ENCODE measurements around the gene HDAC4. TPM values are rescaled to one million over a fixed set of nuclear protein-coding genes. Genes with fewer than 3 reads are reported as not detected.

The HDAC4 gene
- total RNA-seq, 1 experiment from 2014 or later, result 44.4 TPM

- Mint-ChIP-seq H3K9me3 (no peaks in the 10 kb centered on the region), H3K27ac (no peak overlapping the region), H3K36me3 (0 out of 2 replicates have a peak, but pooled peaks cover 3% of the 10 kb centered on the region), H3K4me1 (peaks cover 20% of the 10 kb centered on the region), H3K27me3 (ENCODE audit: low read depth) (no peaks in the 10 kb centered on the region), H3K4me3 (no peak overlapping the region)
- ATAC-seq (no peak), DNase-seq (ENCODE audit: low spot score) (no peak)
- ChIA-PET CTCF (interaction anchor here (0.6 kb wide), 1 partner anchor 1011 kb away, joined by 3 read pairs; no protein-coding TSS in a partner anchor), POLR2A (no interaction called here)
- TF ChIP-seq AFF4 (CRISPR knock-in tag; IDR thresholded peaks at IDR 0.05; ENCODE audit: borderline replicate concordance), result no peak
- TF ChIP-seq NR1H2 (CRISPR knock-in tag; IDR thresholded peaks at IDR 0.05), result no peak
- TF ChIP-seq FOXP4 (CRISPR knock-in tag; IDR thresholded peaks at IDR 0.05), result no peak
- TF ChIP-seq SMAD3 (CRISPR knock-in tag; IDR thresholded peaks at IDR 0.05; ENCODE audit: borderline replicate concordance), result no peak
- no peak for TF ChIP-seq CTCF (IDR thresholded peaks at IDR 0.05)
- TF ChIP-seq NR2C2 (CRISPR knock-in tag; IDR thresholded peaks at IDR 0.05), result no peak
- TF ChIP-seq MLX (CRISPR knock-in tag; IDR thresholded peaks at IDR 0.05), result no peak
- TF ChIP-seq ESRRA (CRISPR knock-in tag; IDR thresholded peaks at IDR 0.05; ENCODE audit: borderline replicate concordance), result no peak
- TF ChIP-seq ZBTB21 (CRISPR knock-in tag; IDR thresholded peaks at IDR 0.05; ENCODE audit: borderline replicate concordance), result no peak
- no peak for TF ChIP-seq SOX15 (CRISPR knock-in tag; IDR thresholded peaks at IDR 0.05)
- TF ChIP-seq ZNF423 (CRISPR knock-in tag; IDR thresholded peaks at IDR 0.05), result no peak
- no peak for TF ChIP-seq HMGXB4 (CRISPR knock-in tag; IDR thresholded peaks at IDR 0.05)
- TF ChIP-seq ZBTB43 (CRISPR knock-in tag; IDR thresholded peaks at IDR 0.05), result no peak
- TF ChIP-seq IRF2 (CRISPR knock-in tag; IDR thresholded peaks at IDR 0.05; ENCODE audit: borderline replicate concordance, low read depth), result no peak
Measured at GRCh38 chr2:239199041-239199768, 201.6 kb downstream of the HDAC4 start.

Data from WTC11 (cell line).